G401 (cell line): ENCODE results near the gene BET1. TPM values are rescaled to one million over a fixed set of nuclear protein-coding genes. Genes with fewer than 3 reads are reported as not detected.

Experiments
- DNase-seq: peaks from one replicate; pipeline ENCODE4 v3.0.0-alpha.2; 2015; ENCODE audit warnings: low spot score
- in situ Hi-C: cut with HindIII; loops from 2 replicates; pipeline ENCODE4 v1.10.0; 2016; ENCODE audit warnings: low sequenced_read_pairs, mixed read lengths
- total RNA-seq: library from RNA; depleted of rRNA; stranded (reverse); fragments of >200 nt; shearing (Covaris generic); gene quantifications from 2 replicates; pipeline ENCODE4 v1.2.3, GENCODE V29; 2014; rRNA removed

BET1 gene
- total RNA-seq, 1 experiment from 2014 or later = 30.8 TPM

DNA sequence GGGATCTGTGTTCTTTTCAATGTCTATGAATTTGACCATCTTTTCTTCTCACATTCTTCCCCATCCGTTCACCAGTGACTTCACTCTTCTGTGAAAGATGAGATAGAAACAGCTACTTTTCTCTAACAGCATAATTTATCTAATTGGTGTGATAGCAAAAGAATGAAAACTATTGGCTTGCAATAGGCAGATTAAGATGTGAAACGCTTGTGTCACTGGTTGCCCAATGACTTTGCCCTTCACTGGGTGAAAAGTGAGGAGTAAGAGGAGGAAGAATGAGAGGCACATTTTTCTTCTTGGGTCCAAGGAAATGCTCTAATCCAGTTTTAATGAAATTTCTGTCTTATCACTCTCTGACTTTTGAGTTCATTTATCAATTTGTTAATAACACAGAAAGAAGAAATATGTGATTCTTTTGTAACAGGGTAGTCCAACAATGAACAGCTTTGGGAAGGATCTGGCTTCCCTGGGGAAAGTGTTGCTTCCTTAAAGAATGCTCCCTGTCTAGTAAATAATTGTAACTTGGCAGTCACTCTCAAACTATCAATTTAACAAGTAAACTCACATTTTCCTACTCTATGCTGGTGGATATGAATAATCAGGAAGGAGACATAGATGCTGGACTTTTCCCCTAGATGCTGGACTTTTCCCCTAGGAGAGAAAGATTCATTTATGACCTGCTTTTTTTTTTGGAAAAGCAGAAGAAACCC lies 35.1 kb downstream of the BET1 start:
- DNase-seq = no peak
- in situ Hi-C loops = no loop called here

DNA sequence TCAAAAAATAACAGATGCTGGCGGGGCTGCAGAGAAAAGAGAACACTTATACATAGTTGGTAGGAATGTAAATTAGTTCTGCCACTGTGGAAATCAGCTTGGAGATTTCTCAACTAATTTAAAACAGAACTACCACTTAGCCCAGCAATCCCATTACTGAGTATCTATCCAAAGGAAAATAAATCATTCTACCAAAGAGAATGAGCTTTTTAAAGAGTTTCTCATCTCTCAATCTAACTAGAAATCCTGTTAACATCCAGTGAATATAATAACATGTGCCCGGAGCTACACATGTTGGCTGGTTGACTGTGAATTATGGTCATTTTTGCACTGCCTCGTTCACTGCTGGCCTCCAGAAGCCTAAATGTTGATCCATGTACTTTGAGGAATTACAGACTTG lies 39.3 kb downstream of the BET1 start:
- DNase-seq = no peak
- in situ Hi-C loops = no loop called here

DNA sequence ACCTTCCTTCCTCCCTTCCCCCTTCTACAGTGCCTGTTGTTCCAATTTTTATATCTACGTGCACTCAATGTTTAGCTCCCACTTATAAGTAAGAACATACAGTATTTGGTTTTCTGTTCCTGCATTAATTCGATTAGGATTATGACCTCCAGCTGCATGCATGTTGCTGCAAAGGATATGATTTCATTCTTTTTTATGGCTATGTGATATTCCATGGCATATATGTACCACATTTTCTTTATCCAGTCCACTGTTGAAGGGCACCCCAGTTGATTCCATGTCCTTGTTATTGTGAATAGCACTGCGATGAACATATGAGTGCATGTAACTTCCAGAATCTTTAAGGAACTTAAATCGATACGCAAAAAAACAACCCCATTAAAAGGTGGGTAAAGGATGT lies 39.9 kb downstream of the BET1 start:
- in situ Hi-C loops = no loop called here
- DNase-seq = no peak

DNA sequence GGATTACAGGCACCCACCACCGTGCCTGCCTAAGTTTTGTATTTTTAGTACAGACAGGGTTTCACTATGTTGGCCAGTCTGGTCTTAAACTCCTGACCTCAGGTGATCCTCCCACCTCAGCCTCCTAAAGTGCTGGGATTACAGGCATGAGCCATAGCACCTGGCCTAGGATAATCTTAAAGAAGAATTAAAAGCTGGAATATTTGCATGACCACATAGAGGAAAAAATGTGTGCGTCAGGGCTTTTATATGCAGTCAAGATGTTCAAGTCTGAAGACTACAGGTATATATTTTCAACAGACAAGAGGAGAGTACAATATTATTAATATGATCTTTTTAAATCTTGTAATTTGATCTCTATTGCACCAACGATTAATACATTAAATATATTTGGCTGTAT lies 43.2 kb downstream of the BET1 start:
- in situ Hi-C loops = no loop called here
- no peak for DNase-seq

DNA sequence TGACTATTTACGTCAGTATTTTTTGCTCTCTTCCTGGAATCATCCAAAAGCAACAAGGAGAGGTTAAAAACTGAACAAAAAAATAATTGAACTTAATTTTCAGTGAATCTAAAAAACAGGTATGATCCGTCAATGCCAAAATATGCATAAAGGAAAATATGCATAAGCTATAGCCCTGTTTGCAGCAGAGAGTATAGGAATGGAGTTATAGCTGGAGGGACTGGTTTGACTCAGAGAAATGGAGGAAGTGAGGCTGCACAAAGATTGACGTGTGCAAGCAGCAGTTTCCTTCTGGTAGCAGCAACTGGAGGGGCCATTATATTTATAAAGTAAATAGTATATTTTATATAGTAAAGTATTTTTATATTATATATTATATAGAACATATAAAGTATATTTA lies 45.5 kb downstream of the BET1 start:
- in situ Hi-C loops = no loop called here
- DNase-seq = no peak

DNA sequence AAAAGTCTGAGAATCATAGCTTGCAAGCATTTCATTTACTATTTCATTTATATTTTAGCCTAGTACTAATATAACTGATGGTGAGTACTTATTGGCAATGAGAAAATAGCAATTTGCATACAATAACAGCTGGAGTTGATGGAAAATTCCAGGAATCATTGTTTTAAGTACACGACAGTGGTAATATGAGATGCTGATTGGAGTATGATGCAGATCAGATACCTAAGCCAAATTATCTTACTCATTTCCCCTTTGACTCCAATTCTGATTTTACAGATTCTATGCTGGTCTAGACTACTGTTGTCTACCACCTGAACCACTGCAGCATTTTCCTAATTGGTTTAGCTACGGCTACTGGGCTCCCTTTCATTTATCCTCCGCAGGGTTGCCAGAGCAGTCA lies 45.9 kb downstream of the BET1 start:
- in situ Hi-C loops = no loop called here
- no peak for DNase-seq

DNA sequence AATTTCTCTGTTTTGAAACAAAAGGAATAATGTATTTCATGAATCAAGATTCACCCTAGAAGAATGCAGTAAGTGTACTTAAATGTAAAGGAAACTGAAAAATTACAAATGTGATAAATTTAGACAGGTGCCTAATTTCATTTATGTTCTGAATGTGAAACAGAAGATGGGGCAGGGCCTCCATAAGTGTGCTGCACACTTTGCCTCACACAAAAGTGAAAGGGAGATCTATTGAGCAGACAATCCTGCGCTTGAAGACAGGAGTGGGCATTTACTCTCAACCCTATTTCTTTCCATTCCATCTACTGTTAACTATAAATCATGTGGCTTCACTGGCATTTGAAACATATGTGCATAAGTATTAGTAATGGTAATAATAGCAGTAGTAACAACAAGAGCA lies 46.4 kb downstream of the BET1 start:
- in situ Hi-C loops = no loop called here
- DNase-seq = no peak

DNA sequence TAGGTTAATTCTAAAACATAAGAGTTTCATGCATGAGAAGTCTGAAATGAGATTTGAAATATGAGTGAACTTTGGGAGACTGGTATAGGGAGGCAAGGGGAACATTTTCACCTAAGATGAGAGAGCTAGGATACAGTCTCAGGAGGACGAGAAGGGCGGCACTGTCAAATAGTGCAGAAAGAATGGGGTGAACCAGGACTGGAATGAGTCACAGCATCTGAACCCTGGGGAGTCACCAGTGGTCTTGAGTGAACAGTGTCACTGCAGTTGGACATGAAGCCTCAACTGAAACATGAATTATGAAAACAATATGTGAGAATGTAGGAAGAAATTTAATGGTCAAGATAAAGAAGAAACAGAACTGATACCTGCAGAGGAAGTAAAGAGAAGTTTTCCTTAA lies 48.9 kb downstream of the BET1 start:
- in situ Hi-C loops = no loop called here
- no peak for DNase-seq

DNA sequence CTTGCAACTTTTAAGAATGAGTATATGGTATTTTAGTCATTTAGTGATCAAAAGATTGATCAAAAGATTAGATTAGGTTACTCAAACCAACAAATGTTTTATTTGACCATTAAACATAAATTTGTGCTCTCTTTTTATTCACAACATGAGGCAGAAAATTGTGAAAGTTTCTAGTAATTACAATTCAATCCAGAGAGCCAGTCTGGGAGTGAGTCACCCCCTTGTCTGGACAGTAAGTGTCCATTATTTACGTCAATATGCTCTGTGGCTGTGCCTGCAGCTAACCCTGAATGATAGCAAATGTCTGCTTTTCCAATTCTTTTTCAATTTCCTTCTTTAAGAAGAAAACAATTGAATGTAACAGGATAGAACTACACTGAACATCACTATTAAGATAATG lies 54.7 kb downstream of the BET1 start:
- in situ Hi-C loops = no loop called here
- DNase-seq = no peak

DNA sequence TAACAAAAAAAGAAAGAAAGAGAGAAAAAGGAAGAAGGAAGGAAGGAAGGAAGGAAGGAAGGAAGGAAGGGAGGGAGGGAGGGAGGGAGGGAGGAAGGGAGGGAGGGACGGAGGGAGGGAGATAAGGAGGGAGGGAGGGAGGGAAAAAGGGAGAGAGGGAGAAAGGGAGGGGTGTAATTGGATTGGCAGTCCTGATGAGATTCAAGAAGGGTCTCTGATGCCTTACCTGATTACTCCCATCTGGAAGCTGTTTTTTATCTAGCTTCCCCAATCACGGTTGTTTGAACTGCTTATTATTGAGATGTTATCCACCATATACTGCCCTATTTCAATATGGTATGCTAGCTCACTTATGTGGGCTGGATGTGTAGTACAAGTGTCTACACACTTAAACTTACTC lies 55.3 kb downstream of the BET1 start:
- no peak for DNase-seq
- in situ Hi-C loops = no loop called here

DNA sequence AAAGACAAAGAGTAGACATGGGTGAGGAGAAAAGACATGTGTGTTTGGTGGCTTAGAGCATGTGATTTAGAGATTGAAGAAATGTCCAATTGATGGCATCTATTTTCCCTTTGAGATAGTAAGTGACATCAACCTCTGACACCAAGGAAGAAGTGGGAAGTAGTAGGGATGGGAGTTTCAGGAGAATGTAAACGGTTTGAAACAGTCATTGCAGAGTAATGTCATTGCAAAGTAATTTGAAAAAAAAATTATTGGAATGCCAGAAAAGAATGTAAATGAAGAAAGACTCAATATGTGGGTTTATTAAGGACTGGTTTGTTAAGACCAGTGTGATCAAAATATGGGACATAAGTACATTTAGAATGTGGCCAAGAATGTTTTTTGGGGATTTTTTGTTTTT lies 56.0 kb downstream of the BET1 start:
- no peak for DNase-seq
- in situ Hi-C loops = no loop called here

DNA sequence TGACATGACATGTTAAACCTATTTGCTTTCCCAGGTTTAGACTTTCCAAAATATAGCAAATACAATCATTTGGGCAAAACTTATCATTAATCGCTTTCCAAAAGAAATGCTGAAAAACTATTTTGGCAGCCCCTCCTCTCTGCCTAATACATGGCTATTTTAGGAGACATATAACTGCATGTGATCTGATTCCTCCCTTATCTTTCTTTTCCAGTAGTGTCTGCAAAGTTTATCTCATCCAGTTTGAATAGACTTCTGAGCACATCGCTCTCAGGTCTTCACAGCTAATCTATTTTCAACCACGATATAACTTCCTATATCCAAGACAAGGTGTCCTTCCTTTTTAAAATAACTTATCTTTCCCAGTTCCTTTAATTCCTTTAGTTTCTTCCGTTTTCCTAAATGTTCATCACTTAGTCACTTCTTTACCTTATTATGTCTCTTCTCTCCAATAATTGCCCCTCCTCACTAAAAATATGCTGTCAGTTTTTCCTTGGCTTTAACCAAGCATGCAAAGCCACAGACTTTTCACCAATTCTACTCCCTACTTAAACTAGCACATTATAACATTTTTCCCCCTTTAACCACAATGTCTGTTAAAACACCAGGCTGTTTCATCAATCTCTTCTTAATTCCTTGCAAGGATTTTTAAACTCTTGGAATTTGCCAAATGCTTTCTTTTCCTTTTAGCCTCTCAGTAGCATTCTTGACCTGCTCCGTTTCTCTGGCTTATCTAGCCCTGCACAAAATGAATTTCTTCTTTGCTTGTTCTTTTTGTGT lies 58.2 kb downstream of the BET1 start:
- DNase-seq = no peak
- in situ Hi-C loops = no loop called here

DNA sequence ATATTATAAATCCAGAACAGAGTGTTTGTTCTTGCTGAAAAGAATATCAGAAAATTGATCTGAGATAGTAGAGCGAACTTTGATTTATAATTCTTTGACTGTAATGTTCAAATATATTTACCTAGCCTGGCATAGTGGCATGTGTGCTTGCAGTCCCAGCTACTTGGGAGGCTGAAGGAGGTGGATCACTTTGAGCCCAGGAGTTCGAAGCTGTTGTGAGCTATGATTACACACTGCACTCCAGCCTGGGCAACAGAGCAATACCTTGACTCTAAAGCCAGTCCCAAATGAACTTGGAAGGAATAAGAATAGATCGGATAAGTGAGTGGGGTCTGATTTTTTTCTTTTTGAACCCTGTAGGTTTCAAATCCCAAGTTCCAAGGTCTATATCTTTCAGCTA lies 59.1 kb downstream of the BET1 start:
- in situ Hi-C loops = no loop called here
- no peak for DNase-seq

DNA sequence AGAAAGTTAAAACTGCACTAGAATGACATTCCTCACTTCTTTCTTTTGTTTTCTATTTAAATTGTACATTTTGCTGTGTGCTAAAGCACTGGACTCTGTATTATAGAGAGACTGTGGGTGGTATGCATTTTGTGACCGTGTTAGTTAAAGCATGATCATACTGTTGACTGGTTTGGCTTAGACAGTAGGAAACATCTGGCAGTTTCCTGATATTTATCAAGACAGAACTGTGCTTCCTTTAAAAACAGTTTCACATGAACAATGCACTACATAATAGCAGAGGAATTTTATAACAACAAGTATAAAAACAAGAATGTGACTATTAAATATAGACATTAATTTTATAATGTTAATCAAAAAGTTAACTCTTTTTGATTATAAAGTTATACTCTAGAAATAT lies 59.5 kb downstream of the BET1 start:
- DNase-seq = no peak
- in situ Hi-C loops = no loop called here

DNA sequence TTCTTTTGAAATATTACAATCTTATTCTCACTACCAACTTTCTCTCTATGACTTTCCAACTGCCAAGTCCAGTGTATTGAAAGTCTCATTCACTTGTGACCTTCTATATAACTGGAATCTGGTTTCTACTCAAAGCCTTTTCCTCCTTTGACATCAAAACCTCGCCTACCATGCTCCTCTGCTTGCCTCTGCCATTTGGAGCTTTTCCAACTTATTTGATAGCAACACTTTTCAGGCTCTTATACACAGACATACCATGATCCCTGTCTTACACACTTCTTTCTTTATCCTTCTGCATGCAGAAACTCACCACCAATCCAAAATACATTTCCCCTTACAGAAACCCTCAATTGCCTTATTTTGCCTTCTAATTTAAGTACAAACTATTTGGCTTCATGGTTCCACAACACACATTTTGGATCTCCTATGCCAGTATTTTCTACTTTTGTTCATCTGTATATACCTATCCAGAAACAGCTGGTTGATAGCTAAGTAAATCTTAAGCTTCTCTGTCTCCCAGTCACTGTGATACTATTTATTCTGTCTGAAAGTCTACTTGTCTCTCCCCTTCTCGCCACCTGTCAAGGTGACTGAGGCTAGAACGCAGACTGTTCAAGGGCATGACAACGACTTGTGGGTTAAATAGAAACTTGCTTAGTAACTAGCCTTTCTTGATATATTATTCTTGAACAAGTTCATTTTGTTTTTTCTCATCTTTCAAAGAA lies 60.2 kb downstream of the BET1 start:
- no peak for DNase-seq
- in situ Hi-C loops = no loop called here

Other genes with a start within 250 kb of the BET1 start
- gene TFPI2, start 113.6 kb downstream of the BET1 start, total RNA-seq = 0.86 TPM in 1 of 2 replicates, not detected in the other
- not detected in 2 replicates for gene GNGT1, start 97.8 kb downstream of the BET1 start, total RNA-seq
- not detected in 2 replicates for gene GNG11, start 82.6 kb downstream of the BET1 start, total RNA-seq